Ascending aorta (tissue), 2 donors: ENCODE measurements around the gene PCYT2. TPM values are rescaled to one million over a fixed set of nuclear protein-coding genes. Genes with fewer than 3 reads are reported as not detected.

ENCODE experiments used
- DNase-seq, 2 donors: peaks; one replicate each; pipeline ENCODE4 v3.0.0-alpha.2; 2019; ENCODE audit warnings: low spot score in 2 of 2
- H3K27ac ChIP-seq, 2 donors: fragments of 200-600 bp; sonication (generic); one replicate each; pipeline ENCODE4 v1.5.1; 2016 to 2017; ENCODE audit warnings: mild to moderate bottlenecking in 1 of 2
- H3K27me3 ChIP-seq: fragments of 200-600 bp; sonication (generic); one replicate; pipeline ENCODE4 v1.5.1; 2017
- H3K36me3 ChIP-seq, 2 donors: fragments of 200-600 bp; sonication (generic); one replicate each; pipeline ENCODE4 v1.5.1; 2016
- H3K4me1 ChIP-seq, 2 donors: fragments of 200-600 bp; sonication (generic); one replicate each; pipeline ENCODE4 v1.5.1; 2016 to 2017; ENCODE audit warnings: mild to moderate bottlenecking in 1 of 2
- H3K4me3 ChIP-seq, 2 donors: fragments of 200-600 bp; sonication (generic); one replicate each; pipeline ENCODE4 v1.5.1; 2016 to 2017; ENCODE audit warnings: mild to moderate bottlenecking in 1 of 2
- H3K9me3 ChIP-seq, 2 donors: fragments of 200-600 bp; sonication (generic); one replicate each; pipeline ENCODE4 v1.5.1; 2016
- intact Hi-C: fragments of 100-400 bp; cut with DNase I; formaldehyde crosslinking; loops from one replicate; pipeline ENCODE4 v1.15.1; 2023
- total RNA-seq: library from RNA; depleted of rRNA; stranded (reverse); fragments of >200 nt; gene quantifications from one replicate; pipeline ENCODE4 v1.1.0, GENCODE V29; 2016
- TF ChIP-seq, protein P1 (sequence below), 3 experiments: fragments of 200-600 bp in 2 of 3; fragments of 450-650 bp in 1 of 3; sonication (generic) in 2 of 3; IDR thresholded peaks; one replicate each; pipeline ENCODE4 v1.5.1; 2016 to 2019; ENCODE audit warnings: antibody characterized with exemption in 3 of 3, mild to moderate bottlenecking in 1 of 3, moderate library complexity in 1 of 3

The PCYT2 gene
- total RNA-seq, 1 donor from 2014 or later: 81.1 TPM

DNA sequence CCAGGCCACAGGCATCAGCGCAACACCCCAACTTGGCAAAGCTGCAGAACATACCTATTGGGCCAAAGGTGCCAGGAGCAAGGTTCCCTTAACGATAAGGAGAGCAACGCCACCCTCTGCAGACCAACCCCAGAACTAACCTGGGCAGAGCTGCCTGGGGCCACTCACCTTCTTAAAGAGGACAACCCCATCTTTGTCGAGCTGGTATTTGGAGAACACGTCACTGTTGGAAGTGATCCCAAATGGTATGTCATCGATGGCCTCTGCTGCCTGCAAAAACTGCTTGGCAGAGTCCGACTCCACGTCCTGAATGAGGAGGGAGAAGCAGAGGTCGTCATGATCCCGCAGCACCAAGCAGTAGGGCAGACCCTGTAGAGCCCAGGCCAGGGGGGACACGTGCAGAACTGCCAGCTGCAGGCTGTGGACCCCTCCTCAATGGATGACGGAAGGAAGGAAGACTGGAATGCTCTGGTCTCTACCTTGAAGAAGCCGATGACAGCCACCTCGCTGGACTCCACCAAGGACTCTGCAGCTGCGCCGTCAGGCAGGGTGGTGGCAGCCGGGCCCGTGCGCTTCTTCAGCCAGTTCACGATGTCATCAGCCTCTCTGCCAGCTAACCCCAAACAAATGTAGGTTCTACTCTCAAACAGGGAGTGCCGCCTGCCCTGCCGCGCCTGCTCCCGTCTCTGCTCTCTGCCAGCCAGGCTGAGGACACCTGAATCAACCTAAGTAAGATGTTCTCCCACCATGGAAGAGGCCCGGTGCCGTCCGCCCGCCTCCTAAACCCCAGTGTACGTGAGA is 56.0 kb downstream of the PCYT2 start:
- H3K27ac ChIP-seq: no peak overlapping the region
- no peaks in the 10 kb centered on the region for H3K9me3 ChIP-seq
- H3K4me1 ChIP-seq: peaks cover 10 to 16% of the 10 kb centered on the region in 2 donors
- peaks cover 59 to 79% of the 10 kb centered on the region in 2 donors for H3K36me3 ChIP-seq
- H3K27me3 ChIP-seq: no peaks in the 10 kb centered on the region
- DNase-seq: no peak
- intact Hi-C loops: no loop called here
- H3K4me3 ChIP-seq: no peak overlapping the region
- TF ChIP-seq, protein P1, sequence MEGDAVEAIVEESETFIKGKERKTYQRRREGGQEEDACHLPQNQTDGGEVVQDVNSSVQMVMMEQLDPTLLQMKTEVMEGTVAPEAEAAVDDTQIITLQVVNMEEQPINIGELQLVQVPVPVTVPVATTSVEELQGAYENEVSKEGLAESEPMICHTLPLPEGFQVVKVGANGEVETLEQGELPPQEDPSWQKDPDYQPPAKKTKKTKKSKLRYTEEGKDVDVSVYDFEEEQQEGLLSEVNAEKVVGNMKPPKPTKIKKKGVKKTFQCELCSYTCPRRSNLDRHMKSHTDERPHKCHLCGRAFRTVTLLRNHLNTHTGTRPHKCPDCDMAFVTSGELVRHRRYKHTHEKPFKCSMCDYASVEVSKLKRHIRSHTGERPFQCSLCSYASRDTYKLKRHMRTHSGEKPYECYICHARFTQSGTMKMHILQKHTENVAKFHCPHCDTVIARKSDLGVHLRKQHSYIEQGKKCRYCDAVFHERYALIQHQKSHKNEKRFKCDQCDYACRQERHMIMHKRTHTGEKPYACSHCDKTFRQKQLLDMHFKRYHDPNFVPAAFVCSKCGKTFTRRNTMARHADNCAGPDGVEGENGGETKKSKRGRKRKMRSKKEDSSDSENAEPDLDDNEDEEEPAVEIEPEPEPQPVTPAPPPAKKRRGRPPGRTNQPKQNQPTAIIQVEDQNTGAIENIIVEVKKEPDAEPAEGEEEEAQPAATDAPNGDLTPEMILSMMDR (IDR thresholded peaks at IDR 0.05): no peak

DNA sequence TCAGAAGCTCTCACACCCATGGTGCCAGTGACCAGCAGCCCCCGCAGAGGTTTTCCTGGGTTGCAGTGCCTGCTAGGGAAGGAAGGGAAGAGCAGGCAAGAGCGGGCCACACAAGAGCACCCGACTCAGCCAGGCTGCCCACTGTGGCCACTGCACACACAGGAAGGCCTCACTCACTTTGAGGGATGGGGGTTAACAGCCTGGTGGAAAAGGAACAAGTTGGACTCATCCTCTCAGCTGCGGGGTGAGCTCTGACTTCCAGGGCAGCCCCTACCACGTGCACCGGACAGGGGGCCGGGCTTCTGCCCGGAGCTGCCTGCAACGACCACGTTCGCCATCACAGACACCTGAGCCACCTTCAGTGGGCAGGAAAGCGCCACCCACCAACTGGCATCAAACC is 59.0 kb downstream of the PCYT2 start:
- H3K36me3 ChIP-seq: peaks cover 75 to 90% of the 10 kb centered on the region in 2 donors
- H3K27me3 ChIP-seq: no peaks in the 10 kb centered on the region
- no peak overlapping the region for H3K27ac ChIP-seq
- TF ChIP-seq, protein P1 (IDR thresholded peaks at IDR 0.05): no peak
- DNase-seq: no peak
- no peaks in the 10 kb centered on the region for H3K9me3 ChIP-seq
- no peaks in the 10 kb centered on the region for H3K4me1 ChIP-seq
- no peak overlapping the region for H3K4me3 ChIP-seq
- intact Hi-C loops: no loop called here

DNA sequence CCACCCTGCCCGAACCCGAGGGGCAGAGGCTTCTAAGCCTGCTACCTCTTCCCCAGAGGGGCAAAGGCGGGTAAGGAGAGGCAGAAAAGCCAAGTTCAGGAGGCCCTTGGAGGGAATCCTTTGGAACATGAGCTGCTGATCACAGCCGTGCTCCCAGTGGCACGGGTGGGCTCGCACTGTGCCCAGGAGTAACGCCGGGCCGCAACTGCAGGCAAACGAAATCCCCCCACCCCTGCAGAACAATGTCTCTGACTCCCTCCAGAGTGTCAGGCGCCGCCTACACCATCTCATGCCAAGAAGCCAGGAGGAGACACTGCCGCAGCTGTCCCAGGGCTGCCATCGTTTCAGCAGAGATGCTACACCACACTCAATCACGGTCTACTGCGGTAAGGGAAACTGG is 59.8 kb downstream of the PCYT2 start:
- Histone ChIP-seq H3K27me3 (no peaks in the 10 kb centered on the region), H3K4me1 (no peaks in the 10 kb centered on the region), H3K36me3 (peaks cover 82 to 90% of the 10 kb centered on the region in 2 donors), H3K9me3 (no peaks in the 10 kb centered on the region), H3K27ac (no peak overlapping the region), H3K4me3 (no peak overlapping the region)
- DNase-seq: no peak
- intact Hi-C loops: no loop called here
- TF ChIP-seq, protein P1 (IDR thresholded peaks at IDR 0.05): no peak

Other genes starting within 250 kb of the PCYT2 start
- gene OXLD1, start 244.8 kb downstream of the PCYT2 start, total RNA-seq: 96.1 TPM
- gene CCDC137, start 244.7 kb downstream of the PCYT2 start, total RNA-seq: 15.8 TPM
- gene ARL16, start 227.6 kb downstream of the PCYT2 start, total RNA-seq: 21.0 TPM
- gene HGS, start 227.4 kb downstream of the PCYT2 start, total RNA-seq: 211 TPM
- gene MRPL12, start 208.0 kb downstream of the PCYT2 start, total RNA-seq: 21.8 TPM
- 0.53 TPM for gene SLC25A10, start 199.1 kb downstream of the PCYT2 start, total RNA-seq
- not detected for gene GCGR, start 107.2 kb downstream of the PCYT2 start, total RNA-seq
- gene MCRIP1, start 78.1 kb downstream of the PCYT2 start, total RNA-seq: 149 TPM
- gene PPP1R27, start 76.3 kb downstream of the PCYT2 start, total RNA-seq: not detected
- gene P4HB, start 50.9 kb downstream of the PCYT2 start, total RNA-seq: 670 TPM
- gene ARHGDIA, start 40.1 kb downstream of the PCYT2 start, total RNA-seq: 314 TPM
- 31.8 TPM for gene ALYREF, start 19.8 kb downstream of the PCYT2 start, total RNA-seq
- gene ANAPC11, start 19.7 kb downstream of the PCYT2 start, total RNA-seq: 108 TPM
- 1.5 TPM for gene NPB, start 9.2 kb downstream of the PCYT2 start, total RNA-seq
- 32.6 TPM for gene SIRT7, start 6.8 kb upstream of the PCYT2 start, total RNA-seq
- gene MAFG, start 16.3 kb upstream of the PCYT2 start, total RNA-seq: 28.7 TPM
- 31.5 TPM for gene PYCR1, start 25.9 kb upstream of the PCYT2 start, total RNA-seq
- not detected for gene MYADML2, start 35.8 kb upstream of the PCYT2 start, total RNA-seq
- not detected for gene NOTUM, start 49.8 kb upstream of the PCYT2 start, total RNA-seq
- 45.1 TPM for gene ASPSCR1, start 66.2 kb upstream of the PCYT2 start, total RNA-seq
- 41.3 TPM for gene CENPX, start 111.5 kb upstream of the PCYT2 start, total RNA-seq
- 2.0 TPM for gene LRRC45, start 111.9 kb upstream of the PCYT2 start, total RNA-seq
- not detected for gene RAC3, start 120.3 kb upstream of the PCYT2 start, total RNA-seq
- 160 TPM for gene DCXR, start 126.3 kb upstream of the PCYT2 start, total RNA-seq
- 73.7 TPM for gene RFNG, start 140.4 kb upstream of the PCYT2 start, total RNA-seq
- 42.1 TPM for gene GPS1, start 140.5 kb upstream of the PCYT2 start, total RNA-seq
- 111 TPM for gene DUS1L, start 154.4 kb upstream of the PCYT2 start, total RNA-seq
- gene FASN, start 186.8 kb upstream of the PCYT2 start, total RNA-seq: 90.9 TPM